Activated T-cell treated with anti-CD3 and anti-CD28 coated beads, Interleukin-2, amount 50 U/mL, for 24 hours (primary cell): ENCODE measurements around the gene NEK7.

Experiments
- DNase-seq: peaks from one replicate; pipeline ENCODE4 v3.0.0-alpha.2; 2020
- H3K27ac Mint-ChIP-seq: 2 replicates; pipeline ENCODE4 v1.8.0; 2020; ENCODE audit warnings: mild to moderate bottlenecking, mixed read lengths
- H3K27me3 Mint-ChIP-seq: 2 replicates; pipeline ENCODE4 v1.8.0; 2020; ENCODE audit warnings: mixed read lengths
- H3K36me3 Mint-ChIP-seq: 2 replicates; pipeline ENCODE4 v1.8.0; 2020; ENCODE audit warnings: low read depth, mixed read lengths
- H3K4me1 Mint-ChIP-seq: 2 replicates; pipeline ENCODE4 v1.8.0; 2020; ENCODE audit warnings: low read depth, mixed read lengths
- H3K4me3 Mint-ChIP-seq: 2 replicates; pipeline ENCODE4 v1.8.0; 2020; ENCODE audit warnings: mild to moderate bottlenecking, moderate library complexity, mixed read lengths
- H3K9me3 Mint-ChIP-seq: 2 replicates; pipeline ENCODE4 v1.8.0; 2020; ENCODE audit warnings: mixed read lengths

The NEK7 gene

GRCh38 chr1:198156111-198156744 is 570 bp upstream of the NEK7 start:
- H3K27me3 Mint-ChIP-seq = no peaks in the 10 kb centered on the region
- H3K4me1 Mint-ChIP-seq = peaks cover 25% of the 10 kb centered on the region
- peak overlapping the region; percentile 92 for H3K4me3 Mint-ChIP-seq
- DNase-seq = peak; percentile 78
- no peaks in the 10 kb centered on the region for H3K9me3 Mint-ChIP-seq
- H3K27ac Mint-ChIP-seq = peak overlapping the region; percentile 94
- peaks cover 15% of the 10 kb centered on the region for H3K36me3 Mint-ChIP-seq

GRCh38 chr1:198157241-198157846 is 546 bp downstream of the NEK7 start:
- H3K4me3 Mint-ChIP-seq = peak overlapping the region; percentile 92
- DNase-seq = peak; percentile 86
- H3K4me1 Mint-ChIP-seq = peaks cover 36% of the 10 kb centered on the region
- H3K9me3 Mint-ChIP-seq = no peaks in the 10 kb centered on the region
- H3K36me3 Mint-ChIP-seq = peaks cover 20% of the 10 kb centered on the region
- no peaks in the 10 kb centered on the region for H3K27me3 Mint-ChIP-seq
- H3K27ac Mint-ChIP-seq = peak overlapping the region; percentile 98

GRCh38 chr1:198157847-198158725 is 1.3 kb downstream of the NEK7 start:
- peaks cover 43% of the 10 kb centered on the region for H3K4me1 Mint-ChIP-seq
- H3K27ac Mint-ChIP-seq = peak overlapping the region; percentile 98
- DNase-seq = no peak
- peak overlapping the region; percentile 92 for H3K4me3 Mint-ChIP-seq
- peaks cover 23% of the 10 kb centered on the region for H3K36me3 Mint-ChIP-seq
- H3K27me3 Mint-ChIP-seq = no peaks in the 10 kb centered on the region
- no peaks in the 10 kb centered on the region for H3K9me3 Mint-ChIP-seq

- Mint-ChIP-seq H3K9me3 (no peaks in the 10 kb centered on the region), H3K27ac (peak overlapping the region; percentile 98), H3K27me3 (no peaks in the 10 kb centered on the region), H3K4me1 (peaks cover 48% of the 10 kb centered on the region), H3K4me3 (peak overlapping the region; percentile 92), H3K36me3 (peaks cover 23% of the 10 kb centered on the region)
- peak; percentile 91 for DNase-seq
These were observed 2.2 kb downstream of the NEK7 start for GRCh38 chr1:198158735-198159589.

GRCh38 chr1:198160222-198160621 is 3.4 kb downstream of the NEK7 start:
- no peak for DNase-seq
- Mint-ChIP-seq H3K4me1 (peaks cover 59% of the 10 kb centered on the region), H3K27ac (peak overlapping the region; percentile 98)

GRCh38 chr1:198160946-198161614 is 4.3 kb downstream of the NEK7 start:
- Mint-ChIP-seq H3K4me1 (peaks cover 64% of the 10 kb centered on the region), H3K27ac (peak overlapping the region; percentile 97), H3K9me3 (no peaks in the 10 kb centered on the region), H3K27me3 (no peaks in the 10 kb centered on the region), H3K4me3 (peak overlapping the region; percentile 62), H3K36me3 (peaks cover 23% of the 10 kb centered on the region)
- DNase-seq = no peak

More at GRCh38 chr1:198160222-198160621, 3.4 kb downstream of the NEK7 start:
- Mint-ChIP-seq H3K4me3 (peak overlapping the region; percentile 14), H3K9me3 (no peaks in the 10 kb centered on the region), H3K36me3 (peaks cover 23% of the 10 kb centered on the region), H3K27me3 (no peaks in the 10 kb centered on the region)

- peak overlapping the region; percentile 97 for H3K27ac Mint-ChIP-seq
- H3K4me1 Mint-ChIP-seq = peaks cover 68% of the 10 kb centered on the region
- no peaks in the 10 kb centered on the region for H3K27me3 Mint-ChIP-seq
- H3K4me3 Mint-ChIP-seq = peak overlapping the region; percentile 62
- no peaks in the 10 kb centered on the region for H3K9me3 Mint-ChIP-seq
- no peak for DNase-seq
- peaks cover 21% of the 10 kb centered on the region for H3K36me3 Mint-ChIP-seq
These were observed 4.9 kb downstream of the NEK7 start for GRCh38 chr1:198161718-198162090.

- H3K4me1 Mint-ChIP-seq = peaks cover 73% of the 10 kb centered on the region
- H3K9me3 Mint-ChIP-seq = no peaks in the 10 kb centered on the region
- peak overlapping the region; percentile 97 for H3K27ac Mint-ChIP-seq
- H3K36me3 Mint-ChIP-seq = peaks cover 21% of the 10 kb centered on the region
- H3K27me3 Mint-ChIP-seq = no peaks in the 10 kb centered on the region
- DNase-seq = no peak
- peak overlapping the region; percentile 52 for H3K4me3 Mint-ChIP-seq
These were observed 5.4 kb downstream of the NEK7 start for GRCh38 chr1:198162091-198162767.

- DNase-seq = no peak
- H3K4me3 Mint-ChIP-seq = peak overlapping the region; percentile 53
- H3K4me1 Mint-ChIP-seq = peaks cover 93% of the 10 kb centered on the region
- no peaks in the 10 kb centered on the region for H3K27me3 Mint-ChIP-seq
- no peaks in the 10 kb centered on the region for H3K9me3 Mint-ChIP-seq
- peak overlapping the region; percentile 97 for H3K27ac Mint-ChIP-seq
- H3K36me3 Mint-ChIP-seq = peaks cover 11% of the 10 kb centered on the region
These were observed 9.3 kb downstream of the NEK7 start for GRCh38 chr1:198165927-198166647.

GRCh38 chr1:198166900-198167299 is 10.1 kb downstream of the NEK7 start:
- peaks cover 89% of the 10 kb centered on the region for H3K4me1 Mint-ChIP-seq
- H3K27ac Mint-ChIP-seq = peak overlapping the region; percentile 97
- peaks cover 10% of the 10 kb centered on the region for H3K36me3 Mint-ChIP-seq

GRCh38 chr1:198167436-198167934 is 10.7 kb downstream of the NEK7 start:
- H3K9me3 Mint-ChIP-seq = no peaks in the 10 kb centered on the region
- H3K27me3 Mint-ChIP-seq = no peaks in the 10 kb centered on the region
- H3K4me1 Mint-ChIP-seq = peaks cover 89% of the 10 kb centered on the region
- H3K4me3 Mint-ChIP-seq = peak overlapping the region; percentile 53
- H3K27ac Mint-ChIP-seq = peak overlapping the region; percentile 97
- no peak for DNase-seq
- H3K36me3 Mint-ChIP-seq = peaks cover 7% of the 10 kb centered on the region

More at GRCh38 chr1:198166900-198167299, 10.1 kb downstream of the NEK7 start:
- H3K4me3 Mint-ChIP-seq = peak overlapping the region; percentile 53
- H3K27me3 Mint-ChIP-seq = no peaks in the 10 kb centered on the region
- no peak for DNase-seq
- H3K9me3 Mint-ChIP-seq = no peaks in the 10 kb centered on the region

GRCh38 chr1:198168227-198168626 is 11.4 kb downstream of the NEK7 start:
- Mint-ChIP-seq H3K27me3 (no peaks in the 10 kb centered on the region), H3K36me3 (peaks cover 5% of the 10 kb centered on the region), H3K4me1 (peaks cover 91% of the 10 kb centered on the region), H3K9me3 (no peaks in the 10 kb centered on the region), H3K4me3 (peak overlapping the region; percentile 53), H3K27ac (peak overlapping the region; percentile 97)
- no peak for DNase-seq
